ENCODE results near the gene AK8. TPM values are rescaled to one million over a fixed set of nuclear protein-coding genes. Genes with fewer than 3 reads are reported as not detected.

The AK8 gene
- total RNA-seq, 1 experiment from 2014 or later, result 0.13 TPM

GRCh38 chr9:132820169-132820944 is 57.7 kb downstream of the AK8 start:
- DNase-seq (ENCODE audit: low read depth in 1 of 2, low spot score in 2 of 2), result no peak
- no peak overlapping the region for H3K27ac ChIP-seq

GRCh38 chr9:132818588-132818987 is 59.5 kb downstream of the AK8 start:
- DNase-seq (ENCODE audit: low read depth in 1 of 2, low spot score in 2 of 2), result no peak
- no peaks in the 10 kb centered on the region for H3K9me3 ChIP-seq (replicated peaks)
- no peaks in the 10 kb centered on the region for H3K4me1 ChIP-seq (replicated peaks)
- no peak overlapping the region for H3K27ac ChIP-seq
- H3K27me3 ChIP-seq (replicated peaks), result peaks cover 15% of the 10 kb centered on the region
- no peaks in the 10 kb centered on the region for H3K36me3 ChIP-seq
- H3K4me3 ChIP-seq, result no peak overlapping the region

More at GRCh38 chr9:132820169-132820944, 57.7 kb downstream of the AK8 start:
- Histone ChIP-seq H3K4me3 (no peak overlapping the region), H3K36me3 (no peaks in the 10 kb centered on the region), H3K4me1 (replicated peaks) (no peaks in the 10 kb centered on the region), H3K27me3 (replicated peaks) (peaks cover 15% of the 10 kb centered on the region), H3K9me3 (replicated peaks) (no peaks in the 10 kb centered on the region)

- Histone ChIP-seq H3K4me1 (replicated peaks) (no peaks in the 10 kb centered on the region), H3K27ac (no peak overlapping the region), H3K27me3 (replicated peaks) (peaks cover 15% of the 10 kb centered on the region), H3K36me3 (no peaks in the 10 kb centered on the region), H3K4me3 (no peak overlapping the region), H3K9me3 (replicated peaks) (no peaks in the 10 kb centered on the region)
- DNase-seq (ENCODE audit: low read depth in 1 of 2, low spot score in 2 of 2), result no peak
Observed at GRCh38 chr9:132814937-132815336, 63.1 kb downstream of the AK8 start.

GRCh38 chr9:132813115-132813771 is 64.8 kb downstream of the AK8 start:
- Histone ChIP-seq H3K9me3 (replicated peaks) (no peaks in the 10 kb centered on the region), H3K4me1 (replicated peaks) (no peaks in the 10 kb centered on the region), H3K27ac (no peak overlapping the region), H3K4me3 (no peak overlapping the region), H3K27me3 (replicated peaks) (peaks cover 9% of the 10 kb centered on the region; the same call in 1 of the 2 replicates), H3K36me3 (no peaks in the 10 kb centered on the region)
- DNase-seq (ENCODE audit: low read depth in 1 of 2, low spot score in 2 of 2), result no peak

- H3K9me3 ChIP-seq (replicated peaks), result no peaks in the 10 kb centered on the region
- H3K27ac ChIP-seq, result no peak overlapping the region
- no peaks in the 10 kb centered on the region for H3K36me3 ChIP-seq
- H3K27me3 ChIP-seq (replicated peaks), result no peaks in the 10 kb centered on the region
- no peak for DNase-seq (ENCODE audit: low read depth in 1 of 2, low spot score in 2 of 2)
- H3K4me3 ChIP-seq, result no peak overlapping the region
- H3K4me1 ChIP-seq (replicated peaks), result no peaks in the 10 kb centered on the region
Observed at GRCh38 chr9:132811985-132812384, 66.1 kb downstream of the AK8 start.

- no peaks in the 10 kb centered on the region for H3K27me3 ChIP-seq (replicated peaks)
- DNase-seq (ENCODE audit: low read depth in 1 of 2, low spot score in 2 of 2), result no peak
Observed at GRCh38 chr9:132810314-132810713, 67.8 kb downstream of the AK8 start.

GRCh38 chr9:132809677-132810271 is 68.3 kb downstream of the AK8 start:
- Histone ChIP-seq H3K9me3 (replicated peaks) (no peaks in the 10 kb centered on the region), H3K36me3 (no peaks in the 10 kb centered on the region), H3K27me3 (replicated peaks) (no peaks in the 10 kb centered on the region), H3K27ac (no peak overlapping the region), H3K4me1 (replicated peaks) (no peaks in the 10 kb centered on the region), H3K4me3 (no peak overlapping the region)
- DNase-seq (ENCODE audit: low read depth in 1 of 2, low spot score in 2 of 2), result no peak

More at GRCh38 chr9:132810314-132810713, 67.8 kb downstream of the AK8 start:
- Histone ChIP-seq H3K4me3 (no peak overlapping the region), H3K4me1 (replicated peaks) (no peaks in the 10 kb centered on the region), H3K27ac (no peak overlapping the region), H3K9me3 (replicated peaks) (no peaks in the 10 kb centered on the region), H3K36me3 (no peaks in the 10 kb centered on the region)

GRCh38 chr9:132808645-132809044 is 69.4 kb downstream of the AK8 start:
- no peaks in the 10 kb centered on the region for H3K4me1 ChIP-seq (replicated peaks)
- H3K27ac ChIP-seq, result no peak overlapping the region
- no peaks in the 10 kb centered on the region for H3K27me3 ChIP-seq (replicated peaks)
- no peak for DNase-seq (ENCODE audit: low read depth in 1 of 2, low spot score in 2 of 2)
- no peaks in the 10 kb centered on the region for H3K9me3 ChIP-seq (replicated peaks)
- no peaks in the 10 kb centered on the region for H3K36me3 ChIP-seq
- H3K4me3 ChIP-seq, result no peak overlapping the region

- DNase-seq (ENCODE audit: low read depth in 1 of 2, low spot score in 2 of 2), result no peak
- Histone ChIP-seq H3K27ac (no peak overlapping the region), H3K27me3 (replicated peaks) (no peaks in the 10 kb centered on the region), H3K4me3 (no peak overlapping the region), H3K9me3 (replicated peaks) (no peaks in the 10 kb centered on the region), H3K4me1 (replicated peaks) (no peaks in the 10 kb centered on the region), H3K36me3 (no peaks in the 10 kb centered on the region)
Observed at GRCh38 chr9:132806723-132807421, 71.2 kb downstream of the AK8 start.

GRCh38 chr9:132806306-132806705 is 71.8 kb downstream of the AK8 start:
- Histone ChIP-seq H3K4me1 (replicated peaks) (no peaks in the 10 kb centered on the region), H3K27ac (no peak overlapping the region), H3K4me3 (no peak overlapping the region), H3K36me3 (no peaks in the 10 kb centered on the region), H3K9me3 (replicated peaks) (no peaks in the 10 kb centered on the region), H3K27me3 (replicated peaks) (no peaks in the 10 kb centered on the region)
- no peak for DNase-seq (ENCODE audit: low read depth in 1 of 2, low spot score in 2 of 2)

GRCh38 chr9:132804576-132805295 is 73.3 kb downstream of the AK8 start:
- Histone ChIP-seq H3K36me3 (no peaks in the 10 kb centered on the region), H3K27me3 (replicated peaks) (no peaks in the 10 kb centered on the region), H3K4me1 (replicated peaks) (no peaks in the 10 kb centered on the region), H3K9me3 (replicated peaks) (no peaks in the 10 kb centered on the region), H3K4me3 (no peak overlapping the region), H3K27ac (no peak overlapping the region)
- DNase-seq (ENCODE audit: low read depth in 1 of 2, low spot score in 2 of 2), result no peak

- Histone ChIP-seq H3K4me3 (no peak overlapping the region), H3K27me3 (replicated peaks) (no peaks in the 10 kb centered on the region), H3K9me3 (replicated peaks) (no peaks in the 10 kb centered on the region), H3K36me3 (no peaks in the 10 kb centered on the region), H3K27ac (no peak overlapping the region), H3K4me1 (replicated peaks) (no peaks in the 10 kb centered on the region)
- no peak for DNase-seq (ENCODE audit: low read depth in 1 of 2, low spot score in 2 of 2)
Observed at GRCh38 chr9:132802121-132802795, 75.8 kb downstream of the AK8 start.

- no peaks in the 10 kb centered on the region for H3K36me3 ChIP-seq
- DNase-seq (ENCODE audit: low read depth in 1 of 2, low spot score in 2 of 2), result no peak
- H3K4me1 ChIP-seq (replicated peaks), result no peaks in the 10 kb centered on the region
- no peak overlapping the region for H3K27ac ChIP-seq
- H3K9me3 ChIP-seq (replicated peaks), result no peaks in the 10 kb centered on the region
- H3K4me3 ChIP-seq, result no peak overlapping the region
- no peaks in the 10 kb centered on the region for H3K27me3 ChIP-seq (replicated peaks)
Observed at GRCh38 chr9:132801659-132802058, 76.4 kb downstream of the AK8 start.
